ENCODE results near the gene KRT86.

Gene KRT86

DNA sequence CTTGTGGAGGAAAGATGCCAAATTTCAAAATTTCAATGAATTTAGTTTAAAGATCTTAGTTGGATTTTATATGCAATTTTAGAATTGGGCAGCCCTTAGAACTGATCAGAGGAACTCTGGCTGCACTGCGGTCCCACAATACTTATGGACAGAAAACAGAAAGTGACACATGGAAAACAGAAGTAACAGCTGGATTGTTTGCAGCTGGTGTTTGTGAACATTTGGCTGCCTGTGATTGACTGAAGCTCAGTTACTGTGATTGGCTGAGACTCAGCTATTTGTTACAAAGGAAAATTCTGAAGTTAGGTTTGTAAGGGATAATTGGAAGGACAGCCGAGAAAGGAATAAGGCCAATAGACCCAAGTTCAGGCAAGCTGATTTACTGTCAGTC lies 10.0 kb upstream of the KRT86 start:
- DNase-seq = peak in 1 of 2 donors; percentile 20
- H3K4me3 ChIP-seq = no peak overlapping the region
- H3K27me3 ChIP-seq = no peaks in the 10 kb centered on the region
- no peaks in the 10 kb centered on the region for H3K36me3 ChIP-seq
- peaks cover 0 to 16% (median 4%) of the 10 kb centered on the region in 4 donors for H3K4me1 ChIP-seq
- TF ChIP-seq, protein P1, sequence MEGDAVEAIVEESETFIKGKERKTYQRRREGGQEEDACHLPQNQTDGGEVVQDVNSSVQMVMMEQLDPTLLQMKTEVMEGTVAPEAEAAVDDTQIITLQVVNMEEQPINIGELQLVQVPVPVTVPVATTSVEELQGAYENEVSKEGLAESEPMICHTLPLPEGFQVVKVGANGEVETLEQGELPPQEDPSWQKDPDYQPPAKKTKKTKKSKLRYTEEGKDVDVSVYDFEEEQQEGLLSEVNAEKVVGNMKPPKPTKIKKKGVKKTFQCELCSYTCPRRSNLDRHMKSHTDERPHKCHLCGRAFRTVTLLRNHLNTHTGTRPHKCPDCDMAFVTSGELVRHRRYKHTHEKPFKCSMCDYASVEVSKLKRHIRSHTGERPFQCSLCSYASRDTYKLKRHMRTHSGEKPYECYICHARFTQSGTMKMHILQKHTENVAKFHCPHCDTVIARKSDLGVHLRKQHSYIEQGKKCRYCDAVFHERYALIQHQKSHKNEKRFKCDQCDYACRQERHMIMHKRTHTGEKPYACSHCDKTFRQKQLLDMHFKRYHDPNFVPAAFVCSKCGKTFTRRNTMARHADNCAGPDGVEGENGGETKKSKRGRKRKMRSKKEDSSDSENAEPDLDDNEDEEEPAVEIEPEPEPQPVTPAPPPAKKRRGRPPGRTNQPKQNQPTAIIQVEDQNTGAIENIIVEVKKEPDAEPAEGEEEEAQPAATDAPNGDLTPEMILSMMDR (IDR thresholded peaks at IDR 0.05) = no peak
- no peak overlapping the region for H3K27ac ChIP-seq
- intact Hi-C loops (cut with DNase I; ENCODE audit: low total_unique reads) = no loop called here
- H3K9me3 ChIP-seq = no peaks in the 10 kb centered on the region

DNA sequence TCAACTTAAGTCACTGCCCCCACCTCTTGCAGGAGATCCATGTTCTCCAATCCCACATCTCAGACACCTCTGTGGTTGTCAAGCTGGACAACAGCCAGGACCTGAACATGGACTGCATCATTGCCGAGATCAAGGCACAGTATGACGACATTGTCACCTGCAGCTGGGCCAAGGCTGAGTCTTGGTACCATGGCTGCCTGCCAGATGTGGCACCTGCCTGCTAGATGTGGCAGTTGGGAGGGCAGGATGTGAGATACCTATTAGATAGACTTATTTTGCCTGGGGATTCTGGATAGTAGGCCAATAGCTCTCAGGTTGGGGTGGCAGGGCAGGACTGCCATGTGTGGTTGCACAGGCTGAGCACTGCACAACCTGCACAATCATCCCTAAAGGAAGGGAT lies 7.9 kb upstream of the KRT86 start:
- H3K27me3 ChIP-seq = peaks cover 0 to 4% of the 10 kb centered on the region in 2 donors
- no peaks in the 10 kb centered on the region for H3K4me1 ChIP-seq
- no peak overlapping the region for H3K27ac ChIP-seq
- TF ChIP-seq, protein P1 (IDR thresholded peaks at IDR 0.05) = no peak
- no peaks in the 10 kb centered on the region for H3K36me3 ChIP-seq
- peak in 1 of 2 donors; percentile 45 for DNase-seq
- no peaks in the 10 kb centered on the region for H3K9me3 ChIP-seq
- intact Hi-C loops (cut with DNase I; ENCODE audit: low total_unique reads) = no loop called here
- H3K4me3 ChIP-seq = no peak overlapping the region

DNA sequence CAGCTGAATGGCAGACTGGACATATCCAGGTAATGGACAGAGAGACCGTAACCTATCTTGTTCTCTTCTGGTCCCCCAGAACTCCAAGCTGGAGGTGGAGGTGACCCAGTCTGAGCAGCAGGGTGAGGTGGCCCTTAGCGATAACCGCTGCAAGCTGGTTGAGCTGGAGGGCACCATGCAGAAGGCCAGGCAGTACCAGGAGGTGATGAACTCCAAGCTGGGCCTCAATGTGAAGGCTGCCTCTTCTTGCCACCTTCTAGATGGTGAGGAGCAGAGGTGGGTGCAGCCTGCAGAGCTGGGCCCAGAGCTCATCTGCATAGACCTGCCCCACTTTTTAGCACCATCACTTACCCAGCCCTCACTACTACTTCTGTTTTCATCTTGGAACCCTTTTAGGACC lies 7.2 kb upstream of the KRT86 start:
- H3K27me3 ChIP-seq = peaks cover 0 to 4% of the 10 kb centered on the region in 2 donors
- no peak overlapping the region for H3K27ac ChIP-seq
- intact Hi-C loops (cut with DNase I; ENCODE audit: low total_unique reads) = no loop called here
- no peak overlapping the region for H3K4me3 ChIP-seq
- H3K36me3 ChIP-seq = no peaks in the 10 kb centered on the region
- DNase-seq = peak in 1 of 2 donors; percentile 27
- TF ChIP-seq, protein P1 (IDR thresholded peaks at IDR 0.05) = no peak
- no peaks in the 10 kb centered on the region for H3K4me1 ChIP-seq
- H3K9me3 ChIP-seq = no peaks in the 10 kb centered on the region

DNA sequence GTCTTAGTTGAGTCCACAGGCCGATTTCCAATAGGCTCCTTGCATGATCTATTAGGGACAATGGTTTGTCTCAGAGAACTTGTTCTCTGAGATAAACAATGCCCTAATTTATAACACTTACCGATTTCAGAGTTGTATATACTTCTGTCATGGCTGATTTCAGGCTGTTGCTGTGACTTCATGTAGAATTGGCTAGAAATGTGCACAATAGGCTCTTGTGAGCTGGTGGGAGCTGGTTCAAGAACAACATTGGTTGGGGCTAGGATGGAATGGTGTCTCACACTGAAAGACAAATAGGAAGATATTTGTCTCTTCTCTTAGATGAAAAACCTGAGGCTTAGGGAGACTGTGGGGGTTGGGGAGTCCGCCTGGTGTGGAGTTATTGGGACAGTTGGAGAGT lies 6.7 kb upstream of the KRT86 start:
- Histone ChIP-seq H3K9me3 (no peaks in the 10 kb centered on the region), H3K4me3 (no peak overlapping the region), H3K36me3 (no peaks in the 10 kb centered on the region), H3K27ac (no peak overlapping the region), H3K4me1 (no peaks in the 10 kb centered on the region), H3K27me3 (peaks cover 0 to 4% of the 10 kb centered on the region in 2 donors)
- DNase-seq = no peak
- intact Hi-C loops (cut with DNase I; ENCODE audit: low total_unique reads) = no loop called here
- TF ChIP-seq, protein P1 (IDR thresholded peaks at IDR 0.05) = no peak

DNA sequence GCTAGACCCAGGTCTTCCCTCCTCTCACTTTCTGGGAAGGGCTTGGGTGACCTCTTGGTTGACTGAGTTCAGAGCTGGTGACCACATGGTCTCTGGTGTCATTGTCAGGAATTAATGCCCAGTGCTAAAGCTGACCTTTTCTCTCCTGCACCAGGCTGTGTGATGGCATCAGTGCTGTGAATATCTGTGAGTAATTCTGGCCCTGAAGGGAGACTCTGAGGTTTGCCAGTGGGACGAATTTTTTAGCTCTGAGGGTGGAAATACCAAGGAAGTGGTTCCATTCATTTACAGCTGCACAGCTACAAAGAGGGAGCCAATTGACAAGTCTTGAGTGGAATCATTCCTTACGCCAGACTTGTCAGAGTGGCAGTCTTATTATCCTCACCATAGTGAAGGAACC lies 6.2 kb upstream of the KRT86 start:
- TF ChIP-seq, protein P1 (IDR thresholded peaks at IDR 0.05) = no peak
- intact Hi-C loops (cut with DNase I; ENCODE audit: low total_unique reads) = no loop called here
- H3K27ac ChIP-seq = no peak overlapping the region

DNA sequence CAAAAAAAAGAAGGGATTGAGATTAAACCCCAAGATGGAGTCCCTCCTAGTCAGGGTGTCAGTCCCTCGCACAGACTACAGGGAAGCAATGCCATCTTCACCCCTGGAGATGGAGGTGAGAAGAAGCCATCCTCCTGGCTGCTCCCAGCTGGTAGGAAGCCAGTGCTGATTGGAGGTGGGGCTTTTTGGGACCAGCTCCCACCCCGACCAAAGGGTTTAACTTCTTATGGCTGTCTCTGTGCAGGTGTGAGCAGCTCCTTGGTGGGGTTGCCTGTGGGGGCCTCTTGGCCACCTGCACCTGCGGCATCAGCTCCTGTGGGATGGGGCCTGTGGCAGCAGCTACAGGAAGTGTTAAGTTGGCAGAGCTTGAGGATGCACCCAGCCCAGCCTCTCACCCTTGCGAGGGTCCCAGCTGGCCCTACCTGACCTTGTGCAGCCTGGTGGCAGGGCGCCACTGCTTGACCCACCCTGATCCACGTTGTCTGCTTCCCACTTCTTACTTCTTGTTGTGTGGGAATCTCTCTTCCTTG lies 3.8 kb upstream of the KRT86 start:
- Histone ChIP-seq H3K9me3 (no peaks in the 10 kb centered on the region), H3K27ac (no peak overlapping the region), H3K4me1 (no peaks in the 10 kb centered on the region), H3K27me3 (peaks cover 0 to 4% of the 10 kb centered on the region in 2 donors), H3K4me3 (no peak overlapping the region), H3K36me3 (no peaks in the 10 kb centered on the region)
- intact Hi-C loops (cut with DNase I; ENCODE audit: low total_unique reads) = no loop called here
- TF ChIP-seq, protein P1 (IDR thresholded peaks at IDR 0.05) = no peak
- peak in 1 of 2 donors; percentile 42 for DNase-seq

More for the DNA sequence above, 6.2 kb upstream of the KRT86 start:
- H3K4me3 ChIP-seq = no peak overlapping the region
- no peaks in the 10 kb centered on the region for H3K4me1 ChIP-seq
- H3K36me3 ChIP-seq = no peaks in the 10 kb centered on the region
- H3K9me3 ChIP-seq = no peaks in the 10 kb centered on the region
- DNase-seq = no peak
- H3K27me3 ChIP-seq = peaks cover 0 to 4% of the 10 kb centered on the region in 2 donors
